Endodermal cell (in vitro differentiated cells): Measurements from ENCODE around the gene CMC2. TPM values are rescaled to one million over a fixed set of nuclear protein-coding genes. Genes with fewer than 3 reads are reported as not detected.

Source experiments
- DNase-seq: peaks from one replicate; pipeline ENCODE4 v3.0.0-alpha.2; 2017
- H3K27ac ChIP-seq: 2 replicates; pipeline ENCODE4 v1.5.1; 2013; ENCODE audit warnings: mild to moderate bottlenecking, low read depth, low read length, moderate library complexity
- H3K27me3 ChIP-seq: 2 replicates; pipeline ENCODE4 v1.6.1; 2013; ENCODE audit warnings: mild to moderate bottlenecking, low read length, moderate library complexity; ENCODE audit not compliant: insufficient read depth, control insufficient read depth, poor library complexity, severe bottlenecking
- H3K36me3 ChIP-seq: 2 replicates; pipeline ENCODE4 v1.7.0; 2013; ENCODE audit warnings: mild to moderate bottlenecking, low read length, moderate library complexity; ENCODE audit not compliant: control insufficient read depth, insufficient read depth
- H3K4me1 ChIP-seq: one replicate; pipeline ENCODE4 v1.7.0; 2013; ENCODE audit warnings: low read length; ENCODE audit not compliant: control insufficient read depth, insufficient read depth
- H3K4me3 ChIP-seq: 2 replicates; pipeline ENCODE4 v1.5.1; 2013; ENCODE audit warnings: mild to moderate bottlenecking, low read length, moderate library complexity
- H3K9ac ChIP-seq: 2 replicates; pipeline ENCODE4 v1.6.1; 2013; ENCODE audit warnings: mild to moderate bottlenecking, low read length, moderate library complexity; ENCODE audit not compliant: poor library complexity, severe bottlenecking; ENCODE audit errors: extremely low read depth
- H3K9me3 ChIP-seq: 2 replicates; pipeline ENCODE4 v1.6.1; 2013; ENCODE audit warnings: mild to moderate bottlenecking, low read length, moderate library complexity; ENCODE audit not compliant: control insufficient read depth
- H3K27ac Mint-ChIP-seq: 2 replicates; pipeline ENCODE4 v1.8.0; 2020; ENCODE audit warnings: mixed read lengths
- H3K27me3 Mint-ChIP-seq: 2 replicates; pipeline ENCODE4 v1.8.0; 2021; ENCODE audit warnings: mild to moderate bottlenecking, mixed read lengths; ENCODE audit not compliant: insufficient read depth
- H3K36me3 Mint-ChIP-seq: 2 replicates; pipeline ENCODE4 v1.8.0; 2020; ENCODE audit warnings: low read depth, mixed read lengths
- H3K4me1 Mint-ChIP-seq: 2 replicates; pipeline ENCODE4 v1.8.0; 2020; ENCODE audit warnings: mixed read lengths
- H3K4me3 Mint-ChIP-seq: 2 replicates; pipeline ENCODE4 v1.8.0; 2020; ENCODE audit warnings: mild to moderate bottlenecking, moderate library complexity, mixed read lengths
- H3K9me3 Mint-ChIP-seq: 2 replicates; pipeline ENCODE4 v1.8.0; 2020; ENCODE audit warnings: mild to moderate bottlenecking, mixed read lengths
- WGBS, 2 experiments: methylation state at CpG; one replicate each; pipeline versions ENCODE4 v1.1.5 to v1.1.7; 2013; ENCODE audit warnings: missing lambda C conversion rate in 2 of 2, mixed read lengths in 1 of 2; ENCODE audit not compliant: insufficient coverage in 1 of 2, insufficient read length in 1 of 2; 5-methylcytosine and 5-hydroxymethylcytosine counted together
- total RNA-seq, 2 donors: library from RNA; stranded (reverse); fragmentation: NEBNext Ultra II Directional in 1 of 2; extraction: Animal tissue kit (Norgen Biotek cat#: 25700) in 1 of 2; gene quantifications; 2 replicates in 1 of 2; 3 replicates in 1 of 2; pipeline ENCODE4 v1.2.1, GENCODE V29; 2021
- TF ChIP-seq, protein P1 (sequence below): fragments of 200-600 bp; sonication (generic); conservative IDR thresholded peaks from 2 replicates; pipeline ENCODE4 v1.5.0; 2021; ENCODE audit warnings: antibody characterized with exemption, mild to moderate bottlenecking

CMC2 gene
- total RNA-seq, 2 donors from 2014 or later, result 73.8 to 103 TPM

GRCh38 chr16:81029930-81030604, 23.4 kb upstream of the CMC2 start:
- no peaks in the 10 kb centered on the region for H3K27me3 ChIP-seq
- TF ChIP-seq, protein P1, sequence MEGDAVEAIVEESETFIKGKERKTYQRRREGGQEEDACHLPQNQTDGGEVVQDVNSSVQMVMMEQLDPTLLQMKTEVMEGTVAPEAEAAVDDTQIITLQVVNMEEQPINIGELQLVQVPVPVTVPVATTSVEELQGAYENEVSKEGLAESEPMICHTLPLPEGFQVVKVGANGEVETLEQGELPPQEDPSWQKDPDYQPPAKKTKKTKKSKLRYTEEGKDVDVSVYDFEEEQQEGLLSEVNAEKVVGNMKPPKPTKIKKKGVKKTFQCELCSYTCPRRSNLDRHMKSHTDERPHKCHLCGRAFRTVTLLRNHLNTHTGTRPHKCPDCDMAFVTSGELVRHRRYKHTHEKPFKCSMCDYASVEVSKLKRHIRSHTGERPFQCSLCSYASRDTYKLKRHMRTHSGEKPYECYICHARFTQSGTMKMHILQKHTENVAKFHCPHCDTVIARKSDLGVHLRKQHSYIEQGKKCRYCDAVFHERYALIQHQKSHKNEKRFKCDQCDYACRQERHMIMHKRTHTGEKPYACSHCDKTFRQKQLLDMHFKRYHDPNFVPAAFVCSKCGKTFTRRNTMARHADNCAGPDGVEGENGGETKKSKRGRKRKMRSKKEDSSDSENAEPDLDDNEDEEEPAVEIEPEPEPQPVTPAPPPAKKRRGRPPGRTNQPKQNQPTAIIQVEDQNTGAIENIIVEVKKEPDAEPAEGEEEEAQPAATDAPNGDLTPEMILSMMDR, result no peak
- no peak overlapping the region for H3K9ac ChIP-seq
- Mint-ChIP-seq H3K27me3 (no peaks in the 10 kb centered on the region), H3K36me3 (peaks cover 40% of the 10 kb centered on the region), H3K4me3 (no peak overlapping the region), H3K27ac (no peak overlapping the region), H3K4me1 (no peaks in the 10 kb centered on the region), H3K9me3 (peaks cover 12% of the 10 kb centered on the region)
- no peak overlapping the region for H3K27ac ChIP-seq
- no peak for DNase-seq
- peaks cover 47% of the 10 kb centered on the region for H3K36me3 ChIP-seq
- WGBS, 2 experiments, result 94% methylated on average over 5 to 11 of the region's 11 CpGs
- no peaks in the 10 kb centered on the region for H3K4me1 ChIP-seq
- no peak overlapping the region for H3K4me3 ChIP-seq
- H3K9me3 ChIP-seq, result peaks cover 10% of the 10 kb centered on the region

DNA sequence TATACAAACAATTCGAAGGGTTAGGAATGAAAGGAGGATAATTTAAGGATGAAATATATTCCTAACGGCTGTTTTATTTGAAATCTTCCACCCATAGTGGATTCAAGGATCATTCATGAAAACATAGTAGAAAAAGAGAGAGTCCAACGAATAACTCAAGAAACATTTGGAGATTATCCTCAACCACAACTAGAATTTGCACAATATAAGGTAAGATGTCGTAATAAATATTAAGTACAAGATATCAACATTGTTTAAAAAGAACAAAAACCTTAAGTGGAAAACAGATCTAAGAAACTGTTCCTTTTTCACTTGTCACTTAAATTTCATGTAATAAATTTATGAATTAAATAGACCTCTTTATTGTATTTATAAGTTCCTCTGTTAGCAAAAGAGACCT, 19.7 kb upstream of the CMC2 start:
- Histone ChIP-seq H3K9me3 (no peaks in the 10 kb centered on the region), H3K4me1 (peaks cover 8% of the 10 kb centered on the region), H3K27ac (no peak overlapping the region), H3K36me3 (peaks cover 78% of the 10 kb centered on the region), H3K27me3 (no peaks in the 10 kb centered on the region), H3K9ac (no peak overlapping the region), H3K4me3 (no peak overlapping the region)
- no peaks in the 10 kb centered on the region for H3K27me3 Mint-ChIP-seq
- H3K4me1 Mint-ChIP-seq, result peaks cover 14% of the 10 kb centered on the region
- TF ChIP-seq, protein P1, result no peak
- 100% methylated on average over 1 of the region's 4 CpGs; no CpG with 5 or more reads in 1 of the 2 experiments for WGBS, 2 experiments
- no peak overlapping the region for H3K27ac Mint-ChIP-seq
- DNase-seq, result no peak
- H3K9me3 Mint-ChIP-seq, result peaks cover 3% of the 10 kb centered on the region
- H3K36me3 Mint-ChIP-seq, result peaks cover 64% of the 10 kb centered on the region
- no peak overlapping the region for H3K4me3 Mint-ChIP-seq

- no peak for DNase-seq
- no peak overlapping the region for H3K4me3 ChIP-seq
- no peak overlapping the region for H3K4me3 Mint-ChIP-seq
- H3K4me1 ChIP-seq, result peaks cover 8% of the 10 kb centered on the region
- no peaks in the 10 kb centered on the region for H3K27me3 ChIP-seq
- H3K27ac Mint-ChIP-seq, result peak overlapping the region; percentile 39
- no peaks in the 10 kb centered on the region for H3K9me3 Mint-ChIP-seq
- peaks cover 91% of the 10 kb centered on the region for H3K36me3 ChIP-seq
- H3K9ac ChIP-seq, result no peak overlapping the region
- no peaks in the 10 kb centered on the region for H3K27me3 Mint-ChIP-seq
- no peaks in the 10 kb centered on the region for H3K9me3 ChIP-seq
- no peak overlapping the region for H3K27ac ChIP-seq
- peaks cover 79% of the 10 kb centered on the region for H3K36me3 Mint-ChIP-seq
- peaks cover 14% of the 10 kb centered on the region for H3K4me1 Mint-ChIP-seq
- WGBS, 2 experiments, result 95 to 100% methylated on average over 2 of the region's 2 CpGs
- TF ChIP-seq, protein P1, result no peak
Measured at GRCh38 chr16:81018496-81018895, 11.8 kb upstream of the CMC2 start.
